Suppressor macrophage treated with lipopolysaccharide for 4 hours (primary cell): ENCODE measurements around the gene ANO6.

Source experiments
- DNase-seq: peaks from one replicate; pipeline ENCODE4 v3.0.0-alpha.2; 2020

The ANO6 gene

GRCh38 chr12:45284096-45284901 lies 68.4 kb downstream of the ANO6 start:
- no peak for DNase-seq

- DNase-seq, result no peak
These were observed 69.8 kb downstream of the ANO6 start for GRCh38 chr12:45285717-45286116.

GRCh38 chr12:45286621-45287020 lies 70.7 kb downstream of the ANO6 start:
- DNase-seq, result no peak

GRCh38 chr12:45289245-45290215 lies 73.6 kb downstream of the ANO6 start:
- no peak for DNase-seq

- DNase-seq, result peak; percentile 9
These were observed 74.3 kb downstream of the ANO6 start for GRCh38 chr12:45290216-45290605.

GRCh38 chr12:45291518-45291917 lies 75.6 kb downstream of the ANO6 start:
- DNase-seq, result no peak

- no peak for DNase-seq
These were observed 76.7 kb downstream of the ANO6 start for GRCh38 chr12:45292486-45293195.

- no peak for DNase-seq
These were observed 79.0 kb downstream of the ANO6 start for GRCh38 chr12:45294906-45295305.

- no peak for DNase-seq
These were observed 80.2 kb downstream of the ANO6 start for GRCh38 chr12:45296046-45296586.

- no peak for DNase-seq
These were observed 82.2 kb downstream of the ANO6 start for GRCh38 chr12:45298047-45298446.

- DNase-seq, result no peak
These were observed 83.1 kb downstream of the ANO6 start for GRCh38 chr12:45298721-45299692.

GRCh38 chr12:45302621-45303369 lies 86.9 kb downstream of the ANO6 start:
- DNase-seq, result no peak

- DNase-seq, result no peak
These were observed 88.0 kb downstream of the ANO6 start for GRCh38 chr12:45303945-45304344.

GRCh38 chr12:45304514-45305178 lies 88.8 kb downstream of the ANO6 start:
- DNase-seq, result no peak

- no peak for DNase-seq
These were observed 90.0 kb downstream of the ANO6 start for GRCh38 chr12:45305907-45306306.

GRCh38 chr12:45309836-45310626 lies 94.1 kb downstream of the ANO6 start:
- peak; percentile 75 for DNase-seq

- no peak for DNase-seq
These were observed 94.7 kb downstream of the ANO6 start for GRCh38 chr12:45310627-45310968.

- DNase-seq, result no peak
These were observed 96.1 kb downstream of the ANO6 start for GRCh38 chr12:45312012-45312411.

- no peak for DNase-seq
These were observed 98.9 kb downstream of the ANO6 start for GRCh38 chr12:45314770-45315169.

GRCh38 chr12:45315462-45315861 lies 99.6 kb downstream of the ANO6 start:
- peak; percentile 17 for DNase-seq
